HG03139 (cell line): ENCODE data around the gene SH3RF2.
"Not testable (repeated sequence)": the region's sequence is repeated elsewhere in the genome, so short reads cannot be mapped to it uniquely, and the experiment has no call there.

Experiments used
- ATAC-seq: cut with Tn5 transposase; IDR thresholded peaks from one replicate; pipeline ENCODE4 v1.9.1; 2021; ENCODE audit not compliant: unreplicated experiment

The SH3RF2 gene

DNA sequence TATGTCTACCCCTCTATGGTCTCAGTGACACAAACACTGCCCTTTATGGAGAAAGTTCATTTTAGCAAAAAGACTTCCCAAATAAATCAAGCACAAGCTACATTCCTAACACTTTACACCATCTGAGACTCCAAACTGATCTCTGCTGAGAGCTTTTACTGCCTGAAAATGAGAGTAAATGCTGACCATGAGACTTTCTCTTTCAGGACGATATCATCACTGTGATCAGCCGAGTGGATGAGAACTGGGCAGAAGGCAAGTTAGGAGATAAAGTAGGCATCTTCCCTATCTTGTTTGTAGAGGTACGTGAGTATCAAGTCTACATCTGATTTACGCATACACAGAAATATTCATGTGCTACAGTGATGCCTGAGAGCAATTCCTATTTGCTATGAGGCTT lies 67.5 kb downstream of the SH3RF2 start:
- no peak for ATAC-seq

- ATAC-seq, result no peak
These were observed 68.9 kb downstream of the SH3RF2 start for GRCh38 chr5:146005264-146005663.

- no peak for ATAC-seq
These were observed 69.3 kb downstream of the SH3RF2 start for GRCh38 chr5:146005723-146006122.

- no peak for ATAC-seq
These were observed 70.3 kb downstream of the SH3RF2 start for GRCh38 chr5:146006470-146007190.

- ATAC-seq, result no peak
These were observed 70.9 kb downstream of the SH3RF2 start for GRCh38 chr5:146007270-146007669.

- ATAC-seq, result no peak
These were observed 71.6 kb downstream of the SH3RF2 start for GRCh38 chr5:146007989-146008388.

DNA sequence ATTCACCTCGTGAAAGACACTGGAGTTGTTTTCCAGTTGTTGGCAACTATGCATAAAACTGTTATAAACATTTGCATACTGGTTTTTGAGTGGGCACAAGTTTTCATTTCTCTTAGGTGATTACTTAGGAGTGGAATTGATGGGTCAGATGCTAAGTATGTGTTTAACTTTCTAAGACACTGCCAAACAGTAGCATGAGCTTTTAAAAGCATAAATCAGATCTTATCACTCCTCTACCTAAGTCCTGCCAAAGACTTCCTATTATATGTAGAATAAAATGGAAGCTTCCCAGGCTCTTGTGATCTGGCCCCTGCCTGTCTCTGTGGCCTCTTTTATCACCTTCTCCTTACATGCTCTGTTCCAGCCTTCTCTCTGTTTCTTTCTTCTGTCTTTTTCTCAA lies 72.6 kb downstream of the SH3RF2 start:
- ATAC-seq, result no peak

DNA sequence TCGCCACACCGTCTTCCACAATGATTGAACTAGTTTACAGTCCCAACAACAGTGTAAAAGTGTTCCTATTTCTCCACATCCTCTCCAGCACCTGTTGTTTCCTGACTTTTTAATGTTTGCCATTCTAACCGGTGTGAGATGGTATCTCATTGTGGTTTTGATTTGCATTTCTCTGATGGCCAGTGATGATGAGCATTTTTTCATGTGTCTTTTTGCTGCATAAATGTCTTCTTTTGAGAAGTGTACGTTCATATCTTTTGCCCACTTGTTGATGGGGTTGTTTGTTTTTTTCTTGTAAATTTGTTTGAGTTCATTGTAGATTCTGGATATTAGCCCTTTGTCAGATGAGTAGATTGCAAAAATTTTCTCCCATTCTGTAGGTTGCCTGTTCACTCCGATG lies 74.1 kb downstream of the SH3RF2 start:
- ATAC-seq, result not testable (repeated sequence)

GRCh38 chr5:146013761-146014160 lies 77.4 kb downstream of the SH3RF2 start:
- ATAC-seq, result no peak

GRCh38 chr5:146015001-146015400 lies 78.6 kb downstream of the SH3RF2 start:
- no peak for ATAC-seq

DNA sequence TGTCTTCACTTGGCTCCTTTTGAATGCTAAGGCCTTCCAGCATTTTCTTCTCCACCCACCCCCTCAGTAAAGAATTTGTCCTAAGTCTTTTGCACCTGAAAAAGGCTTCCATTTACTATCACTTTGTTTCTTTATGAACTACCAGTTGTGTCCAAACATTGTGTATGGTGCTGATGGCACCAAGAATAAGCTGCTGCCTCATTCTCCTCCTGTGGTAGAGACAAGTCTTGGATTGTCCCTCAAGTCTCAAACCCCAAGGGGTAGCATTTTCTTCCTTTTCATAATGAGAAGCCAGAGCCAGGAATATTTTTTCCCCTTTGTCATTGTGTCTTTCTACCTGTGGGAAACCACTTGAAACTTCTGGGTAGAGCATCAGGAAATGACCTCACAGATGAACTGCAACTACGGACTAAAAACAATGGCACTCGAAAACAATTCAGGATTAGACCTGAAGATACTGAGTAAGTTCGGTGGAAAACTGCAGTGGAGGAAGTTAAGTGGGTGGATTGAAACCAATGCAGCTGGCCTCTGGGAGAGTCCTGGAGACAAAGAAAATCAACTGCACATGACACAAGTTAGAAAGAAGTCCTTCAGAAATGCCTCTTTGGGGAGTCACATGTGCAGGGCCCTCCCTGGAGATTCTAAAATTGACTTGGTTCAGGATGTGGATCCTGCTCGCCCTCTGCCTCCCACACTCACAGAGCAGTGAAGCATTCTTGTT lies 80.5 kb downstream of the SH3RF2 start:
- ATAC-seq, result no peak

DNA sequence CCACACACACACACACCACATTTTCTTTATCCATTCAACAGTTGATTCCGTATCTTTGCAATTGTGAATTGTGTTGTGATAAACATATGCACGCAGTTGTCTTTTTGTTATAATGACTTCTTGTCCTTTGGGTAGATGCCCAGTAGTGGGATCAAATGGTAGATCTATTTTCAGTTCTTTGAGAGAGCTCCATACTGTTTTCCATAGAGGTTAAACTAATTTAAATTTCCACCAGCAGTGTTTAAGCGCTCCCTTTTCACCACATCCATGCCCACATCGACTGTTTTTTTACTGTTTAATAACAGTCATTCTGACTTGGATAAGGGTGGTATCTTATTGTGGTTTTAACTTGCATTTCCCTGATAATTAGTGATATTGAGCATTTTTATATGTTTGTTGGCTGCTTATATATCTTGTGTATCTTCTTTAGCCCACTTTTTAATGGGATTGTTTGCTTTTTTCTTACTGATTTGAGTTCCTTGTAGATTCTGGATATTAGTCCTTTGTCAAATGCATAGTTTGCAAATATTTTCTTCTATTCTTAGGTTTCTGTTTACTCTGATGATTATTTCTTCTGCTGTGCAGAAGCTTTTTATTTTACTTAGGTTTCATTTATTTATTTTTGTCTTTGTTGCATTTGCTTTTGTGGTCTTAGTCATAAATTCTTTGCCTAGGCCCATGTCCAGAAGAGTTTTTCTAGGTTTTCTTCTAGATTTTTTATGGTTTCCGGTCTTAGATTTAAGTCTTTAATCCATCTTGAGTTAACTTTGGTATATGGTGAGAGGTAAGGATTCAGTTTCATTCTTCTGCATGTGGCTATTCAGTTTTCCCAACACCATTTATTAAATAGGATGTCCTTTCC lies 82.4 kb downstream of the SH3RF2 start:
- no peak for ATAC-seq

- no peak for ATAC-seq
These were observed 83.7 kb downstream of the SH3RF2 start for GRCh38 chr5:146020100-146020499.

GRCh38 chr5:146024034-146024433 lies 87.7 kb downstream of the SH3RF2 start:
- no peak for ATAC-seq

GRCh38 chr5:146025114-146025680 lies 88.8 kb downstream of the SH3RF2 start:
- no peak for ATAC-seq

DNA sequence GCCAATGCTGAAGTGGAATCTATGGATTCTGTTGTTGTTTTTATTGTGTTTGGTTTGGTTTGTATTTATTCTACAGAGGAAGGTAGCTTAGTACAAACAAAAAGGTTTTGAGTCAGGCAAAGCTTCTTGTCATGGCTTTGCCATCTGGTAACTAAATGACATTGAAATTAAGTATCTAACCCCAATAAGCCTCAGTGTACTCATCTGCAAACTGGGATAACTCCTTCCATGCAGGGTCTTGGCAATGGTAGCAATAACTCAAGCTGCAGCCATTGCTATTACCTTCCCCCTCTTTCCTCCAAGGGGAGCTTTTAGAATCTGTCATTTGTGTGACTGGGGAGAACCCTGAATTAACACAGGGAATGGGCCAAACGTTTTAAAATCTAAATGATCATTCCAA lies 89.3 kb downstream of the SH3RF2 start:
- no peak for ATAC-seq

GRCh38 chr5:146026307-146027010 lies 90.1 kb downstream of the SH3RF2 start:
- no peak for ATAC-seq

GRCh38 chr5:146027751-146028150 lies 91.4 kb downstream of the SH3RF2 start:
- ATAC-seq, result no peak

- no peak for ATAC-seq
These were observed 96.5 kb downstream of the SH3RF2 start for GRCh38 chr5:146032911-146033310.

- no peak for ATAC-seq
These were observed 97.7 kb downstream of the SH3RF2 start for GRCh38 chr5:146034127-146034526.

GRCh38 chr5:146034605-146035004 lies 98.2 kb downstream of the SH3RF2 start:
- ATAC-seq, result no peak
